Pancreas (tissue), 10 donors: ENCODE results near the gene FBXL12. TPM values are rescaled to one million over a fixed set of nuclear protein-coding genes. Genes with fewer than 3 reads are reported as not detected.
"Not testable (repeated sequence)": the region's sequence is repeated elsewhere in the genome, so short reads cannot be mapped to it uniquely, and the experiment has no call there.

ENCODE experiments used
- ATAC-seq, 4 donors: fragments of 200-7000 bp; cut with Tn5 transposase; one replicate each; pipeline versions ENCODE4 v1.8.0 to v1.9.1; 2020; ENCODE audit warnings: mild to moderate bottlenecking in 4 of 4, moderate library complexity in 4 of 4
- DNase-seq, 6 donors: peaks; one replicate each; pipeline ENCODE4 v3.0.0-alpha.2; 2020
- FAIRE-seq: peaks from 2 replicates; lab custom pipeline; 2012; peaks lifted over from hg19 to GRCh38; lab: Jason Lieb, UNC
- H3K27ac ChIP-seq, 4 donors: fragments of 200-600 bp; sonication (generic); 1 replicate in 3 of 4; 2 replicates in 1 of 4; pipeline versions ENCODE4 v1.5.0 to v1.8.0; 2020
- H3K27me3 ChIP-seq, 4 donors: fragments of 200-600 bp; one replicate each; pipeline ENCODE4 v1.8.0; 2021
- H3K36me3 ChIP-seq, 3 donors: fragments of 200-600 bp; sonication (generic) in 1 of 3; one replicate each; pipeline versions ENCODE4 v1.5.0 to v1.8.0; 2020 to 2021
- H3K4me1 ChIP-seq, 3 donors: fragments of 200-600 bp; one replicate each; pipeline ENCODE4 v1.8.0; 2021
- H3K4me3 ChIP-seq, 4 donors: fragments of 200-600 bp; sonication (generic) in 2 of 4; one replicate each; pipeline versions ENCODE4 v1.5.0 to v1.8.0; 2020 to 2021
- H3K9me3 ChIP-seq, 4 donors: fragments of 200-600 bp; one replicate each; pipeline ENCODE4 v1.8.0; 2021
- WGBS, 2 donors: extraction: QIAGEN DNeasy Blood & Tissue Kit; methylation state at CpG; one replicate each; pipeline ENCODE4 v1.1.7; 2013; 5-methylcytosine and 5-hydroxymethylcytosine counted together
- intact Hi-C, 3 donors: fragments of 100-400 bp; cut with DNase I; formaldehyde crosslinking; loops; one replicate each; pipeline versions ENCODE4 v1.11.1 to v1.14.2; 2022
- polyA plus RNA-seq, 2 donors: library from polyadenylated mRNA; stranded (reverse); fragments of 200-250 nt; gene quantifications; one replicate each; pipeline ENCODE4 v1.2.3, GENCODE V29; 2013
- total RNA-seq, 6 donors: library from RNA; stranded (reverse); fragmentation: NEBNext Ultra II Directional in 4 of 6; extraction: Animal tissue kit (Norgen Biotek cat#: 25700) in 4 of 6; gene quantifications; one replicate each; pipeline versions ENCODE4 v1.2.1 to v1.2.4, GENCODE V29; 2021 to 2023
- TF ChIP-seq, protein P1 (sequence below), 4 donors: fragments of 200-600 bp; sonication (generic) in 3 of 4; IDR thresholded peaks; one replicate each; pipeline versions ENCODE4 v1.5.0 to v1.8.0; 2021; ENCODE audit warnings: antibody characterized with exemption in 4 of 4
- donor health status: healthy with polysubstance abuse.
- donor health status: DM: no; HTN: no; CAD: no; lungs with moderate emphysema.
- donor health status: DM: no; HTN: no; CAD: no.
- donor health status: control.
- donor health status: control.
- donor health status: Bipolar disorder and iron deficiency.
- donor health status: DM: yes; HTN: yes; CAD: no.
- donor health status: DM: no; HTN: no; CAD: no.
- donor health status: DM: no; HTN: no; CAD: no.
- donor health status: DM: yes; HTN: yes; CAD: no.

Gene FBXL12
- total and polyA plus RNA-seq, 8 donors: 6.5 to 20.5 (median 7.5) TPM

DNA sequence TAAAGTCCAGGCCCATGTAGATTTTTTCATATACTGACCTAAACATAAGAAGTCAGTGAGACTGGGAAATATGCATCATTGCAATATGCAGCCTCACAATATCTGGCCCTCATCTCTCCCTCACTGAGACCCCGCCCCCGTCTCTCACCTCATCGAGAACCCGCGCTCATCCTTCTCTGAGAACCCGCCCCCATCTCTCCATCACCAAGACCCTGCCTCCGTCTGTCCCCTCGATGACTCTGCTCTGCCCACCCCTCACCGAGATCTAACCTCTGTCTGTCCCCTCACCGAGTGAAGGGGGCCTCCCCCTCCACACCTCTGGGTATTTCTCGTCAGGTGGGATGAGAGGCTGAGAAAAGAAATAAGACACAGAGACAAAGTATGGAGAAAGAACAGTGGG, 29.8 kb downstream of the FBXL12 start:
- no peak for ATAC-seq
- no peak for FAIRE-seq
- Histone ChIP-seq H3K36me3 (no peaks in the 10 kb centered on the region), H3K27me3 (no peaks in the 10 kb centered on the region), H3K4me1 (peaks cover 0 to 7% (median under 1%) of the 10 kb centered on the region in 3 donors), H3K9me3 (no peaks in the 10 kb centered on the region), H3K4me3 (no peak overlapping the region), H3K27ac (no peak overlapping the region)
- 61% methylated on average over 11 of the region's 11 CpGs for WGBS, 2 donors
- TF ChIP-seq, protein P1, sequence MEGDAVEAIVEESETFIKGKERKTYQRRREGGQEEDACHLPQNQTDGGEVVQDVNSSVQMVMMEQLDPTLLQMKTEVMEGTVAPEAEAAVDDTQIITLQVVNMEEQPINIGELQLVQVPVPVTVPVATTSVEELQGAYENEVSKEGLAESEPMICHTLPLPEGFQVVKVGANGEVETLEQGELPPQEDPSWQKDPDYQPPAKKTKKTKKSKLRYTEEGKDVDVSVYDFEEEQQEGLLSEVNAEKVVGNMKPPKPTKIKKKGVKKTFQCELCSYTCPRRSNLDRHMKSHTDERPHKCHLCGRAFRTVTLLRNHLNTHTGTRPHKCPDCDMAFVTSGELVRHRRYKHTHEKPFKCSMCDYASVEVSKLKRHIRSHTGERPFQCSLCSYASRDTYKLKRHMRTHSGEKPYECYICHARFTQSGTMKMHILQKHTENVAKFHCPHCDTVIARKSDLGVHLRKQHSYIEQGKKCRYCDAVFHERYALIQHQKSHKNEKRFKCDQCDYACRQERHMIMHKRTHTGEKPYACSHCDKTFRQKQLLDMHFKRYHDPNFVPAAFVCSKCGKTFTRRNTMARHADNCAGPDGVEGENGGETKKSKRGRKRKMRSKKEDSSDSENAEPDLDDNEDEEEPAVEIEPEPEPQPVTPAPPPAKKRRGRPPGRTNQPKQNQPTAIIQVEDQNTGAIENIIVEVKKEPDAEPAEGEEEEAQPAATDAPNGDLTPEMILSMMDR (IDR thresholded peaks at IDR 0.05): no peak
- DNase-seq: peak in 1 of 6 donors; percentile 29
- intact Hi-C loops: loop anchor here in 2 of 3 donors (5.0 to 10.0 kb wide), 2 partner anchors 162 to 584 kb away; no protein-coding TSS in a partner anchor

DNA sequence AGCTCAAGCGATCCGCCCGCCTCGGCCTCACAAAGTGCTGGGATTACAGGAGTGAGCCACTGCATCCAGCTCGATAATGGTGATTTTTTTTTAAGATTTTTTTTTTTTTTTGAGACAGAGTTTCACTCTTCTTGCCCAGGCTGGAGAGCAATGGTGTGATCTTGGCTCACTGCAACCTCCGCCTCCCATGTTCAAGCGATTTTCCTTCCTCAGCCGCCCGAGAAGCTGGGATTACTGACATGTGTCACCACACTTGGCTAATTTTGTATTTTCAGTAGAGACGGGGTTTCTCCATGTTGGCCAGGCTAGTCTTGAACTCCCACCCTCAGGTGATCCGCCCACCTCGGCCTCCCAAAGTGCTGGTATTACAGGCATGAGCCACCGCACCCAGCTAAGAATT, 30.3 kb downstream of the FBXL12 start:
- intact Hi-C loops: loop anchor here in 2 of 3 donors (5.0 to 10.0 kb wide), 2 partner anchors 161 to 584 kb away; no protein-coding TSS in a partner anchor

DNA sequence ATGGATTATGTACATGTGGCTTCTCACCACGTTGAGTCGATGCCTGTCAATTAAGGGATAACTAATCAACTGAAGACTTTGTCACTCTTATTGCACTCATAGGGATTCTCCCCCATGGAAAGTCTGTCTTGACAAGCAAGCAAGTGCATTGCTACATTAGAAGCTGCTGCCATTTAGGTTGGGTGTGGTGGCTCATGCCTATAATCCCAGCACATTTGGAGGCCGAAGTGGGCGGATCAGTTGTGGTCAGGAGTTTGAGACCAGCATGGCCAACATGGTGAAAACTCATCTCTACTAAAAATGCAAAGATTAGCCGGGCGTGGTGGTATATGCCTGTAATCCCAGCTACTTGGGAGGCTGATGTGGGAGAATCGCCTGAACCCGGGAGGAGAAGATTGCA, 32.1 kb downstream of the FBXL12 start:
- WGBS, 2 donors: 91 to 92% methylated on average over 8 of the region's 8 CpGs
- H3K27ac ChIP-seq: peak overlapping the region in 1 of 4 donors; percentile 98
- DNase-seq (no peak), ATAC-seq (no peak), FAIRE-seq (no peak)
- H3K27me3 ChIP-seq: no peaks in the 10 kb centered on the region
- H3K4me3 ChIP-seq: no peak overlapping the region
- no peaks in the 10 kb centered on the region for H3K9me3 ChIP-seq
- TF ChIP-seq, protein P1 (IDR thresholded peaks at IDR 0.05): no peak
- peaks cover 0 to 7% (median 4%) of the 10 kb centered on the region in 3 donors for H3K4me1 ChIP-seq
- intact Hi-C loops: loop anchor here in 2 of 3 donors (5.0 to 10.0 kb wide), 2 partner anchors 160 to 582 kb away; no protein-coding TSS in a partner anchor
- H3K36me3 ChIP-seq: no peaks in the 10 kb centered on the region

More for the DNA sequence above, 30.3 kb downstream of the FBXL12 start:
- 87 to 91% methylated on average over 13 of the region's 13 CpGs for WGBS, 2 donors
- DNase-seq, H3K27me3 ChIP-seq, FAIRE-seq, H3K4me3 ChIP-seq, H3K36me3 ChIP-seq, H3K27ac ChIP-seq, H3K4me1 ChIP-seq, H3K9me3 ChIP-seq, ATAC-seq: not testable (repeated sequence)

DNA sequence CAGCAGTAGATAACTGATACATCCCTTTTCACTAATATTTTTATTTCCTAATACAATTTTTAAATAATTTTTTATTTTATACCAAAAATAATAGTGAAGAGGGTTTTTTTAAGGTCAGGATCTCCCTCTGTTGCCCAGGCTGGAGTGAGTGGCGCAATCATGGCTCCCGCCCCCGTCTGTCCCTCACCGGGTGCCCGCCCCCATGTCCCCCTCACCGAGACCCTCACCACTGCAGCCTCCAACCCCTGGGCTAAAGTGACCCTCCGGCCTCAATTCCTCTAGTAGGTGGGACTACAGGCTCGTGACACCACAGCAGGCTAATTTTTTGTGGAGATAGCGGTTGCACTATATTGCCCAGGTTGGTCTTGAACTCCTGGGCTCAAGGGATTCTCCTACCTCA, 32.5 kb downstream of the FBXL12 start:
- Histone ChIP-seq H3K4me3 (peak overlapping the region; percentile 34 to 72 (median 54)), H3K27ac (peak overlapping the region; percentile 84 to 98 (median 92)), H3K27me3 (no peaks in the 10 kb centered on the region), H3K36me3 (no peaks in the 10 kb centered on the region), H3K4me1 (peaks cover 0 to 7% (median 4%) of the 10 kb centered on the region in 3 donors), H3K9me3 (no peaks in the 10 kb centered on the region)
- TF ChIP-seq, protein P1 (IDR thresholded peaks at IDR 0.05): no peak
- intact Hi-C loops: loop anchor here in 2 of 3 donors (5.0 to 10.0 kb wide), 2 partner anchors 159 to 582 kb away; no protein-coding TSS in a partner anchor
- ATAC-seq: no peak
- WGBS, 2 donors: 41 to 44% methylated on average over 9 of the region's 9 CpGs
- DNase-seq: peak in 1 of 6 donors; percentile 41
- no peak for FAIRE-seq

DNA sequence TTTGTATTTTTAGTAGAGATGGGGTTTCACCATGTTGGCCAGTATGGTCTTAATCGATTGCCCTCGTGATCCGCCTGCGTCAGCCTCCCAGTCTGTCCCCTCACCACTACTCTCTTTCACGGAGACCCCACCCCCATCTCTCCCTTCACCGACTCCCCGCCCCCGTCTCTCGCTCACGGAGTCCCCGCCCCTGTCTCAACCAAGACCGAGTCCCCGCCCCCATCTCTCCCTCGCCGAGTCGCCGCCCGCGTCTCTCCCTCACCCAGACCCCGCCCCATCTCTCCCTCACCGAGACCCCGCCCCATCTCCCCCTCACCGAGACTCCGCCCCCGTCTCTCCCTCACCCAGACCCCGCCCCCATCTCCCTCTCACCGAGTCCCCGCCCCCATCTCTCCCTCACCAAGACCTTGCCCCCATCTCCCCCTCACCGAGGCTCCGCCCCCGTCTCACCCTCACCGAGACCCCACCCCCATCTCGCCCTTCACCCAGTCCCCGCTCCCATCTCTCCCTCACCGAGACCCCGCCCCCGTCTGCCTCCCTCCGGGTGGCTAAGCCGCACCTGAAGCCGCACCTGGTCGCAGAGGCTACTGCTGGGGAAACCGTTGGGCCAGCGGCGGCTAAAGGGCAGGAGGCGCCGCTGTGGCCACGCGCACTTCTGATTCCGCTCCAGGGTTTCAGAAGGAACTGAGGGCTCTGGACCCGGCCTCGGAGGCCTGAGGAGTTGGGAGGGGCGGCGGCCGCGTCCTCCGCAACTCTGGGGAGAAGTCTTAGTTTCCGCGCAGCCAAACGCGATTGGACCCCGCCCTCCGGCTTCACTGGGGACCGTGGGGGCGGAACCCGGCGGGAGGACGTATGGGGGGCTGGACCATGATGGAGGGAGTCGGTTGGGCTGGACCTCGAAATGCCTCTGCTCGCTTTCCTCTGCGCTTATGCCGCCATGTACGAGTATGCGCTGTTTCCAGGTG, 33.2 kb downstream of the FBXL12 start:
- H3K9me3 ChIP-seq: no peaks in the 10 kb centered on the region
- DNase-seq: peak; percentile 89 to 100 (median 97)
- peak; percentile 90 to 93 (median 92) for ATAC-seq
- WGBS, 2 donors: 1 to 2% methylated on average over 70 to 74 of the region's 74 CpGs
- peak overlapping the region; percentile 84 to 98 (median 92) for H3K27ac ChIP-seq
- FAIRE-seq: no peak
- H3K4me3 ChIP-seq: peak overlapping the region; percentile 34 to 72 (median 54)
- no peaks in the 10 kb centered on the region for H3K27me3 ChIP-seq
- TF ChIP-seq, protein P1 (IDR thresholded peaks at IDR 0.05): no peak
- intact Hi-C loops: loop anchor here in 2 of 3 donors (5.0 to 10.0 kb wide), 2 partner anchors 158 to 581 kb away; no protein-coding TSS in a partner anchor
- H3K36me3 ChIP-seq: no peaks in the 10 kb centered on the region
- peaks cover 0 to 7% (median 4%) of the 10 kb centered on the region in 3 donors for H3K4me1 ChIP-seq

DNA sequence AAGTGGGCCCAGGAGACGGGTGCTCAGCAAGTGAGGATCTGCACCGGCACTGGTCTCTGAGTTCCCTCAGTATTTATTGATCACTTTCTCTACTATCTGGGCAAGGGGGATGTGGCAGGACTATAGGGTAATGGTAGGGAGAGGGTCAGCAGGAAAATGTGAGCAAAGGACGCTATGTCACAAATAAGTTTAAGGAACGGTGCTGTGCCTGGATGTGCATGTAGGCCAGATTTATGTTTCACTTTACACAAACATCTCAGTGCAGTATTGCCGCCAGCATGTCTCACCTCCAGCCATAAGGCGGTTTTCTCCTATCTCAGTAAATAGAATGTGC, 34.7 kb downstream of the FBXL12 start:
- H3K27me3 ChIP-seq, FAIRE-seq, ATAC-seq, H3K4me3 ChIP-seq, H3K4me1 ChIP-seq, DNase-seq, H3K36me3 ChIP-seq, H3K9me3 ChIP-seq: not testable (repeated sequence)
- H3K27ac ChIP-seq: peak overlapping the region in 3 of 4 donors; percentile 75 to 89 (median 88)
- intact Hi-C loops: loop anchor here in 1 of 3 donors (10.0 kb wide), 1 partner anchor 579 kb away; no protein-coding TSS in a partner anchor
- 76 to 85% methylated on average over 6 of the region's 6 CpGs for WGBS, 2 donors
